ENCODE measurements around the gene PPIP5K2.

DNA sequence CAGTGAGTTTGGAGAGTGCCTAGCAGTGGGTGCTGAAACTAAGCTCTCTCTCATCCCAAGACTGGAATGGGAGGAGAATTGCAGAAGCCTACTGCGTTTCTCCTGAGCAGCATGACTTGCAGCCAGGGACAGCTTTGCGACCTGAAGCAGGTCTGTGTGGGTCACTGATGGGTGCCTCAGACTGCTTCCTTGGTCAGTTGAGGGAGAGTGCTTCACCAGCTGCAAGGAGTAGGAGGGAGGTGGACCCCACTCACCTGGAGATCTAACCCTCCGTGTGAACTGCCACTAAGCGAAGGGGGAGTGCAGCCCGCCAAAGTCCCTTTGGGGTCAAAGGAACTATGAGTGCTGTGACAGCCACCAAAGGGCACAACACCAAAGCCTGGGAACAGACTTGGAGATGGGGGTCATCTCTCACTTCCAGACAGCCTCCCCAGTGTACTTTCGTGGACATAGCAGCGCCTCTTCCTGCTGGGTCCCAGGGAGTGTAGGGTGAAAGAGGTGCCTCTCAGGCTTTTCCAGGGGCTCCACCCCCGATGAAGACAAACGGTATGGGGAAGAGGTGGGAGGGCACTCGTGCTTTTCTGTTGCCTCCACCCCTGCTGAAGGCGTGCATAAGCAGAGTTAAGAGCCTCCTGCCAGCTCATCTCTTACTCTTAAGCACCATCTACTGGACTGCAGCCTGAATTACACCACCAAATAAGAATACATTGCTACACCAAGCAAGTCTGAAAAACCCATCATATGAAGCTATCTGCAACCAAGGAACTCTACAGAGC lies 104.2 kb downstream of the PPIP5K2 start:
- TF ChIP-seq, protein P1, sequence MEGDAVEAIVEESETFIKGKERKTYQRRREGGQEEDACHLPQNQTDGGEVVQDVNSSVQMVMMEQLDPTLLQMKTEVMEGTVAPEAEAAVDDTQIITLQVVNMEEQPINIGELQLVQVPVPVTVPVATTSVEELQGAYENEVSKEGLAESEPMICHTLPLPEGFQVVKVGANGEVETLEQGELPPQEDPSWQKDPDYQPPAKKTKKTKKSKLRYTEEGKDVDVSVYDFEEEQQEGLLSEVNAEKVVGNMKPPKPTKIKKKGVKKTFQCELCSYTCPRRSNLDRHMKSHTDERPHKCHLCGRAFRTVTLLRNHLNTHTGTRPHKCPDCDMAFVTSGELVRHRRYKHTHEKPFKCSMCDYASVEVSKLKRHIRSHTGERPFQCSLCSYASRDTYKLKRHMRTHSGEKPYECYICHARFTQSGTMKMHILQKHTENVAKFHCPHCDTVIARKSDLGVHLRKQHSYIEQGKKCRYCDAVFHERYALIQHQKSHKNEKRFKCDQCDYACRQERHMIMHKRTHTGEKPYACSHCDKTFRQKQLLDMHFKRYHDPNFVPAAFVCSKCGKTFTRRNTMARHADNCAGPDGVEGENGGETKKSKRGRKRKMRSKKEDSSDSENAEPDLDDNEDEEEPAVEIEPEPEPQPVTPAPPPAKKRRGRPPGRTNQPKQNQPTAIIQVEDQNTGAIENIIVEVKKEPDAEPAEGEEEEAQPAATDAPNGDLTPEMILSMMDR (IDR thresholded peaks at IDR 0.05), result peak; percentile 62 to 67 (median 66)
- no peak for TF ChIP-seq POLR2A (IDR thresholded peaks at IDR 0.05)

Measured in right lobe of liver (tissue), 4 donors.